Mammary epithelial cell (primary cell): Measurements from ENCODE around the gene PCP2.

Experiments
- CTCF ChIP-seq, 2 donors: IDR thresholded peaks in 1 of 2; conservative IDR thresholded peaks in 1 of 2; 2 replicates each; pipeline ENCODE4 v1.5.1; 2011 to 2012; ENCODE audit warnings: inconsistent platforms in 2 of 2, low read length in 2 of 2, mild to moderate bottlenecking in 2 of 2, control low read depth in 1 of 2, low read depth in 1 of 2; ENCODE audit not compliant: insufficient read depth in 1 of 2; ENCODE audit errors: extremely low read depth in 1 of 2
- EZH2 ChIP-seq: IDR thresholded peaks from 2 replicates; pipeline ENCODE4 v1.6.1; 2012; ENCODE audit warnings: low read length, inconsistent platforms, borderline replicate concordance

- no peak for TF ChIP-seq CTCF (conservative IDR thresholded peaks at IDR 0.05 in 1 of 2, IDR thresholded peaks at IDR 0.05 in 1 of 2; ENCODE audit: extremely low read depth in 1 of 2, insufficient read depth in 1 of 2, low read depth in 1 of 2, low read length in 2 of 2)
- no peak for TF ChIP-seq EZH2
These were observed 8.1 kb upstream of the PCP2 start for GRCh38 chr19:7641290-7642276.
